Activated B cell treated with CpG ODN at 0.5 μM for 24 hours (primary cell): ENCODE results near the gene SLC38A3. TPM values are rescaled to one million over a fixed set of nuclear protein-coding genes. Genes with fewer than 3 reads are reported as not detected.

Experiments used
- ATAC-seq: fragments of 200-7000 bp; cut with Tn5 transposase; one replicate; pipeline ENCODE4 v1.10.0; 2021; ENCODE audit warnings: low read depth, mild to moderate bottlenecking, moderate library complexity
- CTCF ChIA-PET: fragments of 350-600 bp; sonication (Branson Sonifier 250); formaldehyde crosslinking; loops from one replicate; lab custom pipeline; 2021; ENCODE audit warnings: antibody characterized with exemption; lab: Charles Lee
- POLR2A ChIA-PET: fragments of 350-600 bp; sonication (Branson Sonifier 250); formaldehyde crosslinking; loops from one replicate; lab custom pipeline; 2021; ENCODE audit warnings: antibody characterized with exemption; lab: Charles Lee
- DNase-seq: peaks from one replicate; pipeline ENCODE4 v3.0.0; 2022
- H3K27ac Mint-ChIP-seq: one replicate; pipeline ENCODE4 v1.8.0; 2020; ENCODE audit warnings: mixed read lengths
- H3K27me3 Mint-ChIP-seq: one replicate; pipeline ENCODE4 v1.8.0; 2021; ENCODE audit warnings: mixed read lengths
- H3K36me3 Mint-ChIP-seq: one replicate; pipeline ENCODE4 v1.8.0; 2021; ENCODE audit warnings: low read depth, mixed read lengths
- H3K4me1 Mint-ChIP-seq: one replicate; pipeline ENCODE4 v1.8.0; 2021; ENCODE audit warnings: mixed read lengths
- H3K4me3 Mint-ChIP-seq: one replicate; pipeline ENCODE4 v1.8.0; 2020; ENCODE audit warnings: mild to moderate bottlenecking, mixed read lengths
- H3K9me3 Mint-ChIP-seq: one replicate; pipeline ENCODE4 v1.8.0; 2020; ENCODE audit warnings: mixed read lengths
- CTCF ChIP-seq: fragments of 200-600 bp; IDR thresholded peaks from one replicate; pipeline ENCODE4 v1.8.0; 2022; ENCODE audit warnings: antibody characterized with exemption, mild to moderate bottlenecking
- intact Hi-C: fragments of 100-400 bp; cut with micrococcal nuclease; formaldehyde crosslinking; loops from one replicate; pipeline ENCODE4 v1.15.1; 2024
- total RNA-seq: library from RNA; stranded (reverse); gene quantifications from 2 replicates; pipeline ENCODE4 v1.2.3, GENCODE V29; 2022

Gene SLC38A3
- total RNA-seq, 1 donor from 2014 or later, result not detected

GRCh38 chr3:50266836-50267235 lies 61.8 kb downstream of the SLC38A3 start:
- H3K27ac Mint-ChIP-seq, result no peak overlapping the region
- CTCF ChIA-PET, result interaction anchor here (1.1 to 1.6 kb wide), 2 partner anchors 13 to 20 kb away, joined by 3 read pairs; no protein-coding TSS in a partner anchor
- ATAC-seq, result no peak
- no peaks in the 10 kb centered on the region for H3K9me3 Mint-ChIP-seq
- H3K4me3 Mint-ChIP-seq, result no peak overlapping the region
- TF ChIP-seq CTCF, result no peak
- intact Hi-C loops, result no loop called here
- DNase-seq, result no peak
- POLR2A ChIA-PET, result interaction anchor here (0.6 kb wide), 1 partner anchor 29 kb away, joined by 3 read pairs; no protein-coding TSS in a partner anchor
- H3K36me3 Mint-ChIP-seq, result no peaks in the 10 kb centered on the region
- H3K27me3 Mint-ChIP-seq, result peaks cover 16% of the 10 kb centered on the region
- H3K4me1 Mint-ChIP-seq, result no peaks in the 10 kb centered on the region

GRCh38 chr3:50267280-50267913 lies 62.3 kb downstream of the SLC38A3 start:
- ATAC-seq, result no peak
- POLR2A ChIA-PET, result interaction anchor here (0.6 kb wide), 1 partner anchor 30 kb away, joined by 3 read pairs; no protein-coding TSS in a partner anchor

GRCh38 chr3:50268276-50268675 lies 63.2 kb downstream of the SLC38A3 start:
- Mint-ChIP-seq H3K4me1 (peaks cover 6% of the 10 kb centered on the region), H3K9me3 (no peaks in the 10 kb centered on the region), H3K36me3 (no peaks in the 10 kb centered on the region), H3K27me3 (peaks cover 21% of the 10 kb centered on the region), H3K4me3 (no peak overlapping the region), H3K27ac (no peak overlapping the region)
- no peak for DNase-seq
- intact Hi-C loops, result no loop called here
- ChIA-PET CTCF (interaction anchor here (1.6 kb wide), 1 partner anchor 11 kb away, joined by 3 read pairs; no protein-coding TSS in a partner anchor), POLR2A (no interaction called here)
- ATAC-seq, result no peak
- TF ChIP-seq CTCF, result no peak

More at GRCh38 chr3:50267280-50267913, 62.3 kb downstream of the SLC38A3 start:
- H3K9me3 Mint-ChIP-seq, result no peaks in the 10 kb centered on the region
- no peak for DNase-seq
- intact Hi-C loops, result no loop called here
- H3K27ac Mint-ChIP-seq, result no peak overlapping the region
- CTCF ChIA-PET, result interaction anchor here (1.1 to 1.6 kb wide), 2 partner anchors 12 to 20 kb away, joined by 3 read pairs; no protein-coding TSS in a partner anchor
- H3K36me3 Mint-ChIP-seq, result no peaks in the 10 kb centered on the region
- TF ChIP-seq CTCF, result no peak
- no peaks in the 10 kb centered on the region for H3K4me1 Mint-ChIP-seq
- no peak overlapping the region for H3K4me3 Mint-ChIP-seq
- H3K27me3 Mint-ChIP-seq, result peaks cover 16% of the 10 kb centered on the region

- POLR2A ChIA-PET, result no interaction called here
Observed at GRCh38 chr3:50268703-50269451, 63.8 kb downstream of the SLC38A3 start, which contains the start of gene SEMA3B. TSS of gene SEMA3B (plus strand) at chr3:50269147. CDS start at chr3:50269241, 94 bp downstream.

More at GRCh38 chr3:50268703-50269451, 63.8 kb downstream of the SLC38A3 start, which contains the start of gene SEMA3B:
- H3K27me3 Mint-ChIP-seq, result peaks cover 22% of the 10 kb centered on the region
- no peak for TF ChIP-seq CTCF
- intact Hi-C loops, result no loop called here
- peaks cover 8% of the 10 kb centered on the region for H3K4me1 Mint-ChIP-seq
- no peaks in the 10 kb centered on the region for H3K9me3 Mint-ChIP-seq
- DNase-seq (no peak), ATAC-seq (no peak)
- no peak within 1 kb of the TSS for H3K4me3 Mint-ChIP-seq
- no peaks in the 10 kb centered on the region for H3K36me3 Mint-ChIP-seq
- no peak within 1 kb of the TSS for H3K27ac Mint-ChIP-seq
- CTCF ChIA-PET, result no interaction called here
